Activated CD8-positive, alpha-beta T cell treated with anti-CD3 and anti-CD28 coated beads, Interleukin-2, amount 10 ng/mL, durations not matched to agents 7 days and 5 days (primary cell): ENCODE measurements around the gene DGKG. TPM values are rescaled to one million over a fixed set of nuclear protein-coding genes. Genes with fewer than 3 reads are reported as not detected.

Experiments used
- ATAC-seq: fragments of 150-1000 bp; cut with Tn5 transposase; one replicate; pipeline ENCODE4 v1.10.0; 2021; ENCODE audit warnings: moderate library complexity
- CTCF ChIA-PET: fragments of 350-600 bp; sonication (Branson Sonifier 250); formaldehyde crosslinking; loops from one replicate; lab custom pipeline; 2021; ENCODE audit warnings: antibody characterized with exemption; lab: Charles Lee
- POLR2A ChIA-PET: fragments of 350-600 bp; sonication (Branson Sonifier 250); formaldehyde crosslinking; loops from one replicate; lab custom pipeline; 2021; ENCODE audit warnings: antibody characterized with exemption; lab: Charles Lee
- DNase-seq: peaks from one replicate; pipeline ENCODE4 v3.0.0-alpha.2; 2020
- H3K27ac Mint-ChIP-seq: one replicate; pipeline ENCODE4 v1.8.0; 2021; ENCODE audit warnings: mild to moderate bottlenecking, mixed read lengths
- H3K27me3 Mint-ChIP-seq: one replicate; pipeline ENCODE4 v1.8.0; 2021; ENCODE audit warnings: low read depth, mixed read lengths
- H3K36me3 Mint-ChIP-seq: one replicate; pipeline ENCODE4 v1.8.0; 2021; ENCODE audit warnings: low read depth, mixed read lengths
- H3K4me1 Mint-ChIP-seq: one replicate; pipeline ENCODE4 v1.8.0; 2021; ENCODE audit warnings: low read depth, mixed read lengths
- H3K4me3 Mint-ChIP-seq: one replicate; pipeline ENCODE4 v1.8.0; 2021; ENCODE audit warnings: mild to moderate bottlenecking, mixed read lengths
- H3K9me3 Mint-ChIP-seq: one replicate; pipeline ENCODE4 v1.8.0; 2022; ENCODE audit warnings: mixed read lengths; ENCODE audit not compliant: insufficient read depth
- total RNA-seq, 2 experiments: library from RNA; stranded (reverse); gene quantifications; one replicate each; pipeline ENCODE4 v1.2.3, GENCODE V29; 2021

The DGKG gene
- total RNA-seq, 2 experiments from 2014 or later: 0.37 to 0.42 TPM

DNA sequence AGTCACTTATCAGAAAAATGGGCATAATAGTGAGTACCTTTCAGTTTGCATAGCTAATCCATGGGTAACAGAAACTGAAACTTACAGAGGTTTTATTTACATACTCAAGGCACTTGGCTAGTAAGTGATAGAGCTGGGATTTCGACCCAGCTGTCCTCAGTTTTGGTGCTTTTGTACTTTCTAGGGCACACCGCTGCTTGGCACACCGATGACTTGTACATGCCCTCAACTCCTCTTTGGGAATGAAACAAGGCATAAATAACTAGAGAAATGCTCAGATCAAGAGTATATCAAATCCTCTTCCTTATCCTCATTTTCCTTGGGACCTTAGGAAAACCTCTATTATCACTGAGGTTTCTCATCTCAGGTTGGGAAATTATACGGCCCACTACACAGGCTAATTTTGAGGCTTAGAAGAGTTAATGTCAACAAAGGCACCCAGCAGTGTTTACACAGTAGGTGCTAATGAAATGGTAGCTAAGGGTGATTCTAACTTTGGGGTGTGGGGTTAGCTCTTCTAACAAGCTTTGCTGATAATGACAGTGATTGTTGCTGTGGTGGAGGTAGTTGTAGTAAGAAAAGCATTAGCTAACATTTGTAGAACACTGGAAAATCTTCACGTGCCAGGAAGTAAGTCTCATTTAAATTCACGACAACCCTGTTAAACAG, 20.3 kb upstream of the DGKG start:
- Mint-ChIP-seq H3K36me3 (no peaks in the 10 kb centered on the region), H3K27ac (no peak overlapping the region), H3K27me3 (no peaks in the 10 kb centered on the region), H3K9me3 (no peaks in the 10 kb centered on the region), H3K4me1 (peaks cover 5% of the 10 kb centered on the region), H3K4me3 (no peak overlapping the region)
- DNase-seq (no peak), ATAC-seq (no peak)
- ChIA-PET POLR2A (no interaction called here), CTCF (no interaction called here)

DNA sequence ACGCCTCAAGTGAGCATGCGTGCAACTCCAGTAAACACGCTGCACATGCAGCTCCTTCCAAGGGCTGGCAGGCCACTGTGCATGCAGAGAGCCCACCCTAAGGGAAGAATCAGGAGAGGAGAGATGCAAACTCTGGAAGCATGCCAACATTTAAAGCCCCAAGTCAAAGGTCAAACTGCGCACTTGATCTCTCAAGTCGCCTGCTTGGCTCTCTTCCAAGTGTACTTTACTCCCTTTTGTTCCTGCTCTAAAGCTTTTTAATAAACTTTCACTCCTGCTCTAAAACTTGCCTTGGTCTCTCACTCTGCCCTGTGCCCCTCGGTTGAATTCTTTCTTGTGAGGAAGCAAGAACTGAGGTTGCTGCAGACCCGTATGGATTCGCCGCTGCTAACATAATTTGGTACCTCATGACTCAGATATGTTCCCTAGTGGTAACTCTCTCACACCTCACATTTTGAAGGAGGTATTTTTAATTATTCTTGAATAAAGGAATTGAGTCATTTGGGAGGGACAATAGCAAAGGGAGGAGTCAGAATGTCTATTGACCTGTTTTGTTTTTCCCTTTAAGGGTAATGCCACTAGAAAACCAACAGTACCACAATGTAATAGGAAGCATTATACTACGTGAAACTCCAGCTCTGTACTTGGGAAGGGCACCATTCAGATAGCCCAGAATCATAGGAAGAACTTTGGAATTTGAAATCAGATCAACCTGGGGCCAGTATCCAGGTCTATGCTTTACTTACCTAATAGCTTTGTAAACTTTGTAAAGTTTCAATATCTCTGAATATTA, 19.6 kb upstream of the DGKG start:
- H3K4me1 Mint-ChIP-seq: peaks cover under 1% of the 10 kb centered on the region
- no peak for DNase-seq
- no peak overlapping the region for H3K4me3 Mint-ChIP-seq
- POLR2A ChIA-PET: no interaction called here
- no peak overlapping the region for H3K27ac Mint-ChIP-seq
- H3K9me3 Mint-ChIP-seq: no peaks in the 10 kb centered on the region
- H3K27me3 Mint-ChIP-seq: no peaks in the 10 kb centered on the region
- no peaks in the 10 kb centered on the region for H3K36me3 Mint-ChIP-seq
- no peak for ATAC-seq
- CTCF ChIA-PET: no interaction called here

DNA sequence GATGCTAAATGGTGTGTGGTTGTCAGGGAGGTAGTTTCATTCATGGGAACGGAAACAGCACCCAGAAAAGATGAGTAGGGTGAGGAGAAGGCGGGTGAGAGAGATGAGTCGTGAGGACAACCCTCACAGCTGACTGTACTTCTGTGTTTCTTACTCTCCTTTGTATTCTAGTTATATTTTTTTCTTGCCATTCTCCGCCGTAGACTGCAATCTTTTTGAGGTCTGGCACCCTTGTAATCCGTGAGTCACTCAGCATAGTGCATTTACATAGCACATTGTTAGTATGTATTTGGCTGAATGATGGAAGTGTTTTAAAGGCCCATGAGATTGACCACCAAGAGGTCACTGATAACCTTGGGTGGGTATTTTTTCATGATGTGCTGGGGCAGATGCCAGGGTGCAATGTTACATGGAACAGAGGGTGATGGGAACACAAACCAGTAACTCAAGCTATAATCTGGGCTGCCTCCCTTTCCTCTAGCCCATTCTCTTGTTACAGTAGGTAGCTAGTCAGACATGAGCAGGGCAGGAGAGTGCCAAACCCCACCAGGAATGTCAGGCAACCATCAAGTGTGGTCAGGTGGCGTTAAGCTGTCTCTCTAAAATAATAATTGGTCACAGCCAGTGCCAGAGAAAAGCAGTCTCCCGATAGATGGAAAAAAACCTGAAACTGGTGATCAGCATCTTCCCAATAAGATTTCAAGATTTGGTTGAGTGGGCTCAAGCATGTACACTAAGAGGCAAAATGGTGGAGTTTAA, 18.8 kb upstream of the DGKG start:
- Mint-ChIP-seq H3K27me3 (peaks cover 3% of the 10 kb centered on the region), H3K27ac (no peak overlapping the region), H3K4me1 (no peaks in the 10 kb centered on the region), H3K4me3 (no peak overlapping the region), H3K36me3 (no peaks in the 10 kb centered on the region), H3K9me3 (no peaks in the 10 kb centered on the region)
- ChIA-PET POLR2A (no interaction called here), CTCF (no interaction called here)
- ATAC-seq (no peak), DNase-seq (no peak)

DNA sequence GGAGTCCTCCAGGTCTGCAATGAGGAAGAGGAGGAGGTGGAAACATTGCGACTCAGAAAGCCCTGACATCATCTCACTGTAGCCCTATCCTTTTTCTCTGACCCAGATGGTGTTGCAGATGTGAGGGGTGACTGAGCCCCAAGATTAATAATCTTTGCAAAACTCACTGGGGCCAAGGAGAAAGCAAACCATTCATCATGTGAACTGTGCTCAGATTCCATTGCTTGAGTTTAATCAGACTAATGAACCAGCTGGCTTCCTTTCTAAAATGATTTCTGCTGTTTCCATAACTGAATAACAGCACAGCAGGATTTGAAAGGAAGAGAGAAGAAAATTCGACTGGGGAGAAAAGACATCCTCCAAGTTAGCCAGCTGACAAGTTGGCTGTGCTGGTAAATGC, 13.4 kb upstream of the DGKG start:
- Mint-ChIP-seq H3K27ac (no peak overlapping the region), H3K36me3 (no peaks in the 10 kb centered on the region), H3K4me1 (no peaks in the 10 kb centered on the region), H3K9me3 (no peaks in the 10 kb centered on the region), H3K27me3 (peaks cover 11% of the 10 kb centered on the region), H3K4me3 (no peak overlapping the region)
- CTCF ChIA-PET: no interaction called here
- no peak for DNase-seq
- POLR2A ChIA-PET: no interaction called here
- no peak for ATAC-seq

DNA sequence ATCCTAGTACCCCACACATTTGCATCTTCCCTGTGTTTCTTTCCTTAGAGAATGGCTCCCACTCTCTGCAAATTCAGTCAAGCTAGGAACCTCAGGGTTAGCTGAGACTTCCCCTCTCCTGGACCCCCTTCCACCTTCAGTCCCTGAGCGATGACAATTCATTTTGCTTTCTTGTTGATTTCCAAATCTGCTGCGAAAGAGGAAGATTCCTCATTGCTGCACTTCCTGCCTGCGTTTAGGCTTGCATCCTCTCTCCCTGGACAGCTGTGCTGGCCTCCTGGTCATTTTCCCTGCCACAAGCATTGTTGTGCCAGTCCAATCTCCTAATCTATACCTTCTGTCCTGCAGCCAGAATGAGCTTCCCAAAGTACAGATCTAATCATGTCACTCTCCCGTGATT, 12.3 kb upstream of the DGKG start:
- DNase-seq (no peak), ATAC-seq (no peak)
- Mint-ChIP-seq H3K9me3 (no peaks in the 10 kb centered on the region), H3K27me3 (peaks cover 14% of the 10 kb centered on the region), H3K4me1 (no peaks in the 10 kb centered on the region), H3K4me3 (no peak overlapping the region), H3K36me3 (no peaks in the 10 kb centered on the region), H3K27ac (no peak overlapping the region)
- POLR2A ChIA-PET: no interaction called here
- CTCF ChIA-PET: no interaction called here

DNA sequence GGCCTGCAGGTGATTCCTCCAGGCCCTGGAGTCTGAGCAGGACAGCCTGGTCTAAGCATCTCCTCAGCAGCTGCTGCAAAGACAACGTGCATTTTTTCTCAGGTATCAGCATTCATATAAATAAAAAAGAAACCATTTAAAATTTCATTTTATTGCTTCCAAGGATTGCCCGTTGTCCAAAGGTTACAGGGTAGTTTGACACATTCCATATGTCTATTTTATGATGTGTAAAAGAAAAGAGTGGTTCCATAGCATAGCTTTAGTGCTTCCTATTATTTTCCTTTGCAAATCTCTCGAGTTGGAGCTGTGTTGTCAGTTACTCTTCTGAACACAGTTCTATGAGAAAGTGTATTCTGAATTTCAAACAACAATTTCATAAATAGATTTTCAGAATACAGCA, 7.2 kb upstream of the DGKG start:
- H3K36me3 Mint-ChIP-seq: no peaks in the 10 kb centered on the region
- H3K4me3 Mint-ChIP-seq: no peak overlapping the region
- H3K27ac Mint-ChIP-seq: no peak overlapping the region
- no peak for ATAC-seq
- no peaks in the 10 kb centered on the region for H3K9me3 Mint-ChIP-seq
- POLR2A ChIA-PET: no interaction called here
- CTCF ChIA-PET: no interaction called here
- peaks cover 22% of the 10 kb centered on the region for H3K27me3 Mint-ChIP-seq
- no peaks in the 10 kb centered on the region for H3K4me1 Mint-ChIP-seq
- no peak for DNase-seq

DNA sequence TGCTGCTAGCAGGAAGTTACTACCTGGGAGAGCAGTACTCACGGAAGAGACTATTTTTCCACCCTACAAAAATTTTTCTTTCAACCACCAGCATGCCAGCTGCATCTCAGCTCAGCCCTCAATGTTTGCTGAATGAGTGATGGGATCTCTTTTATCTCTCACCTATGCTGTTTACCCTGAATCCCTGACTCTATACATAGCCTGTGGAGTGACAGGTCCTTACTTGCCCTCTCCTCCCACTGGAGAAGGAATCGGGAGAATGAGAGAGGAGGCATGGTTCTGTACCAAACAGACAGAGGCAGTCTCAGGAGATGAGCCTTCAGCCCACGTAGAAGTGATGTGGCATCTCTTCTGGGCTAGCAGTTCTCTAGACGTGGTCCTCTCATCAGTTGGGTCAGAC, 6.7 kb upstream of the DGKG start:
- Mint-ChIP-seq H3K27ac (no peak overlapping the region), H3K9me3 (no peaks in the 10 kb centered on the region), H3K27me3 (peaks cover 25% of the 10 kb centered on the region), H3K36me3 (no peaks in the 10 kb centered on the region), H3K4me3 (no peak overlapping the region), H3K4me1 (no peaks in the 10 kb centered on the region)
- no peak for DNase-seq
- CTCF ChIA-PET: no interaction called here
- POLR2A ChIA-PET: no interaction called here
- no peak for ATAC-seq

DNA sequence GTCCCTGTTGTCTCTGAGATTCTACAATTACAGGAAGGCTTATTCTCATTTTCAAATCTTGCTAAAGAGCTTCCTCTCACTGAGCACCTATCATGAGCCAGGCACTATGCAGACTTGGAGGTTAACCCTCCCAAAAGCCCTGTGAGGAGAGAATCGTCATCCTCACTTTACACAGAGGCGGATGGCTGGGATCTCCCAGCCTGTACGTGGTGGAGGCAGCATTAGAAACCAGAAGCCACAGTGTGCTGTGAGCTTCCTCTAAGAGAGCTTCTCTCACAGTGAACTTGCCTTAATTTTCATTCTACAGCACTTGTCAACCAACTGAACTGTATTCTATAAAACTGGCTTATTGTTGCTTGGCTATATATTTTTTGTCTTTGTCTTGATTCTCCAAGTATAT, 6.1 kb upstream of the DGKG start:
- POLR2A ChIA-PET: no interaction called here
- Mint-ChIP-seq H3K27ac (no peak overlapping the region), H3K4me3 (no peak overlapping the region), H3K4me1 (no peaks in the 10 kb centered on the region), H3K36me3 (no peaks in the 10 kb centered on the region), H3K27me3 (peaks cover 28% of the 10 kb centered on the region), H3K9me3 (no peaks in the 10 kb centered on the region)
- DNase-seq (no peak), ATAC-seq (no peak)
- CTCF ChIA-PET: no interaction called here

DNA sequence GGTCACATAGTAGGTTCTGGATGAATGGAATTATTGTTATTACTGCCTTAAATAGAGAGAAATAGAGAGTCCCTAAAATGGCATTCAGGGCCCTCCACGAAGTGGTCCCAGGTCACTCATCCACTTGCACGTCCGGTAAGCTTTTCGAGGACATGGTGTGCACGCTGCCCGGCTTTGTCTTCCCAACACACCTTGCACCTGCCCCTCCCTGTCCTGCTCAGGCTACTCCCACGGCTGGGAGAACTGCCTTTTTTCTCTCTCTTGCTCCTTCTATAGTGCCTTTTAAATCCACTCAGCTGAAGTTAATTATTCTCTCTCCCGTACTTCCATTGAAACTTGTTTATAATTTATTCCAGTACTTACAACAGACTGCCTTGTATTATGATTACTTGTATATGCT, 5.6 kb upstream of the DGKG start:
- Mint-ChIP-seq H3K27me3 (peaks cover 34% of the 10 kb centered on the region), H3K27ac (no peak overlapping the region), H3K9me3 (no peaks in the 10 kb centered on the region), H3K4me1 (no peaks in the 10 kb centered on the region), H3K36me3 (no peaks in the 10 kb centered on the region), H3K4me3 (no peak overlapping the region)
- ATAC-seq (no peak), DNase-seq (no peak)
- ChIA-PET CTCF (no interaction called here), POLR2A (no interaction called here)

DNA sequence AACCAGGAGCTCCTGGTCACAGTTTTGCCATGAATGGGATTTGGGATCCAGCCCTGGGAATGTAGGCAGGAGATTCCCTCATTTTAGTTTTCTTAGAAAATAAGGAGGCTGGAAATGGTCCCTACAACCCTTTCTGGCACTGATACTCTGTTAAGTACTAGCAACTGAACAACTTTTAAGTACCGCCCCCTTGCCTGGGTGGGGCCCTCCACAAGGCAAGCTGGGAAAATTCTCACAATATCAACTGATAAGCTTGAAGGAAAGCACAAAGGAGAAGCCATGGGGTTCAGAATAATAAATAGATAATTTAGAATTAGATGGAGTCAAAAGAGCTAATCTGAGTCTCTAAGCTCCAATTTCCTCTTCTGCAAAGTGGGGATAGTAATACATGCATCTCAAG, 4.2 kb upstream of the DGKG start:
- Mint-ChIP-seq H3K27ac (no peak overlapping the region), H3K27me3 (peaks cover 41% of the 10 kb centered on the region), H3K4me1 (peaks cover 5% of the 10 kb centered on the region), H3K4me3 (no peak overlapping the region), H3K9me3 (no peaks in the 10 kb centered on the region), H3K36me3 (no peaks in the 10 kb centered on the region)
- ATAC-seq (no peak), DNase-seq (no peak)
- POLR2A ChIA-PET: no interaction called here
- CTCF ChIA-PET: interaction anchor here (1.8 kb wide), 1 partner anchor 174 kb away, joined by 7 read pairs; no protein-coding TSS in a partner anchor

DNA sequence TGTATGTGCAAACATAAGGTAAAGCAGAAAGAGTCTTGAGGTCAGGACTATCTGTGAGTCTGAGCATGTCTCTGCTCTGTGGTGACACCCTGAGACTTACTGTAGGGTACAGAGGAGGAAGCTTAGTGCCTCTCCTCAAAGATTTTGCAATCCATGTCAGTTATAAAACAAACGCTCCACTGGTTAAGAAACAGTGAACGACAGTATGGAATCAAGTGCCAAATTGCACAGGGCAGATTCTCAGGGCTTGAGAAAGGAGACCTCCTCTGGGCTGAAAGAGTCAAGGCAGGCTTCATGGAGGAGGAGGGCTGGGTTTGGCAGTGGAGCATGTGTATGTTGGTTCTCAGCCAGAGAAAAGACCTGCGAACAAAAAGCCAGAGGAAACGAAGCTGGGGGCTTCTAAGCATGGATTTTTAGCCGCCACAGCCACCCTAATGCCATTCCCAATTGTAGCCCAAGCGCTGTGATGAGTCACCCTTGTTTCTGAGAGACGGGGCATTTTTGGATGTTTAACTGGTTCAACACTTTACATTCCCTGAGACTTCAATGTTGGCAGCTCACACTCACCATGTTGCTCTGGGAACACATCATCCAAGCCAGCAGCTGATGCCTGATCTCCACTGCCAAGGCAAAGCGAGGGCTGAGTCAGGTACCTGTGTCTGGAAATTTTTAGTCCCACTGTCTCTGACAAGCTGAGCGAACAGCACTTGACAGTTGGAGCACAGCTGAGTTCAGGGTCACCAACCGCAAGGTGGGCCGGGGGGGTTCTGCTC, 3.4 kb upstream of the DGKG start:
- no peaks in the 10 kb centered on the region for H3K9me3 Mint-ChIP-seq
- H3K27me3 Mint-ChIP-seq: peaks cover 48% of the 10 kb centered on the region
- no peak overlapping the region for H3K4me3 Mint-ChIP-seq
- ChIA-PET CTCF (interaction anchor here (1.8 kb wide), 1 partner anchor 175 kb away, joined by 7 read pairs; no protein-coding TSS in a partner anchor), POLR2A (interaction anchor here (1.0 kb wide), 1 partner anchor 41 kb away, joined by 3 read pairs; no protein-coding TSS in a partner anchor)
- peaks cover 6% of the 10 kb centered on the region for H3K4me1 Mint-ChIP-seq
- no peak for DNase-seq
- H3K36me3 Mint-ChIP-seq: no peaks in the 10 kb centered on the region
- no peak for ATAC-seq
- no peak overlapping the region for H3K27ac Mint-ChIP-seq
